Hepatocyte (in vitro differentiated cells): ENCODE data around the gene CCT5. TPM values are rescaled to one million over a fixed set of nuclear protein-coding genes. Genes with fewer than 3 reads are reported as not detected.

Experiments
- DNase-seq: peaks from one replicate; pipeline ENCODE4 v3.0.0-alpha.2; 2016; ENCODE audit warnings: low spot score
- H2AFZ ChIP-seq: fragments of 200-600 bp; sonication (generic); 2 replicates; pipeline ENCODE4 v1.6.0; 2016; ENCODE audit warnings: antibody characterized with exemption, mild to moderate bottlenecking
- H3K27ac ChIP-seq: fragments of 200-600 bp; sonication (generic); 2 replicates; pipeline ENCODE4 v1.5.1; 2016; ENCODE audit warnings: mild to moderate bottlenecking
- H3K27me3 ChIP-seq: fragments of 200-600 bp; sonication (generic); 2 replicates; pipeline ENCODE4 v1.6.1; 2016
- H3K36me3 ChIP-seq: fragments of 200-600 bp; sonication (generic); replicated peaks from 2 replicates; pipeline ENCODE4 v1.5.1; 2016; ENCODE audit warnings: low read depth; ENCODE audit not compliant: insufficient read depth
- H3K4me1 ChIP-seq: fragments of 200-600 bp; sonication (generic); 2 replicates; pipeline ENCODE4 v1.5.1; 2016; ENCODE audit warnings: mild to moderate bottlenecking, moderate library complexity; ENCODE audit not compliant: insufficient read depth
- H3K4me2 ChIP-seq: fragments of 200-600 bp; sonication (generic); 2 replicates; pipeline ENCODE4 v1.6.0; 2016
- H3K4me3 ChIP-seq: fragments of 200-600 bp; sonication (generic); 2 replicates; pipeline ENCODE4 v1.5.1; 2016; ENCODE audit warnings: mild to moderate bottlenecking
- H3K79me2 ChIP-seq: fragments of 200-600 bp; sonication (generic); 2 replicates; pipeline ENCODE4 v1.6.0; 2017; ENCODE audit warnings: mild to moderate bottlenecking
- H3K9me2 ChIP-seq: fragments of 200-600 bp; sonication (generic); replicated peaks from 2 replicates; pipeline ENCODE4 v1.6.0; 2017; ENCODE audit warnings: mild to moderate bottlenecking; ENCODE audit not compliant: insufficient read depth
- H3K9me3 ChIP-seq: fragments of 200-600 bp; sonication (generic); 2 replicates; pipeline ENCODE4 v1.5.1; 2016; ENCODE audit warnings: low read depth, mild to moderate bottlenecking
- H4K20me1 ChIP-seq: fragments of 200-600 bp; sonication (generic); 2 replicates; pipeline ENCODE4 v1.6.0; 2016; ENCODE audit warnings: mild to moderate bottlenecking; ENCODE audit not compliant: insufficient read depth, poor library complexity, severe bottlenecking
- CTCF ChIP-seq: fragments of 200-600 bp; sonication (generic); IDR thresholded peaks from 2 replicates; pipeline ENCODE4 v1.5.1; 2016; ENCODE audit warnings: antibody characterized with exemption, mild to moderate bottlenecking; ENCODE audit not compliant: poor library complexity
- EZH2 ChIP-seq: fragments of 200-600 bp; sonication (generic); IDR thresholded peaks from 2 replicates; pipeline ENCODE4 v1.6.1; 2016; ENCODE audit warnings: antibody characterized with exemption, mild to moderate bottlenecking, borderline replicate concordance
- EZH2phosphoT487 ChIP-seq: fragments of 200-600 bp; sonication (generic); IDR thresholded peaks from one replicate; pipeline ENCODE4 v1.6.1; 2018; ENCODE audit warnings: antibody characterized with exemption, mild to moderate bottlenecking, low read depth, moderate library complexity; ENCODE audit not compliant: unreplicated experiment, severe bottlenecking
- WGBS: methylation state at CpG from one replicate; pipeline ENCODE4 v1.1.6; 2016; ENCODE audit warnings: low lambda C conversion rate; ENCODE audit errors: missing lambda C conversion rate; 5-methylcytosine and 5-hydroxymethylcytosine counted together
- polyA plus RNA-seq: library from polyadenylated mRNA; unstranded; fragments of >200 nt; fragmentation: Nextera tagmentation; extraction: Ambion mirVana; gene quantifications from 2 replicates; pipeline ENCODE4 v1.2.1, GENCODE V29; 2016
- total RNA-seq: library from RNA; depleted of rRNA; stranded (reverse); fragments of >200 nt; gene quantifications from 2 replicates; pipeline ENCODE4 v1.2.3, GENCODE V29; 2014

The CCT5 gene
- total and polyA plus RNA-seq, 2 experiments from 2014 or later, result 203 to 282 TPM

GRCh38 chr5:10257870-10258269 is 7.8 kb downstream of the CCT5 start:
- peaks cover 3% of the 10 kb centered on the region for H3K36me3 ChIP-seq
- WGBS, result 73% methylated on average over 8 of the region's 8 CpGs
- no peaks in the 10 kb centered on the region for H3K9me2 ChIP-seq
- H3K9me3 ChIP-seq, result no peaks in the 10 kb centered on the region
- H3K4me2 ChIP-seq, result no peak overlapping the region
- H3K4me1 ChIP-seq, result peaks cover 5% of the 10 kb centered on the region
- no peak overlapping the region for H3K4me3 ChIP-seq
- H3K79me2 ChIP-seq, result peaks cover 46% of the 10 kb centered on the region
- H2AFZ ChIP-seq, result no peak overlapping the region
- H4K20me1 ChIP-seq, result peaks cover 36% of the 10 kb centered on the region
- no peak for DNase-seq
- peak overlapping the region; percentile 29 for H3K27ac ChIP-seq
- no peaks in the 10 kb centered on the region for H3K27me3 ChIP-seq
- TF ChIP-seq EZH2 (no peak), EZH2phosphoT487 (no peak), CTCF (no peak)

DNA sequence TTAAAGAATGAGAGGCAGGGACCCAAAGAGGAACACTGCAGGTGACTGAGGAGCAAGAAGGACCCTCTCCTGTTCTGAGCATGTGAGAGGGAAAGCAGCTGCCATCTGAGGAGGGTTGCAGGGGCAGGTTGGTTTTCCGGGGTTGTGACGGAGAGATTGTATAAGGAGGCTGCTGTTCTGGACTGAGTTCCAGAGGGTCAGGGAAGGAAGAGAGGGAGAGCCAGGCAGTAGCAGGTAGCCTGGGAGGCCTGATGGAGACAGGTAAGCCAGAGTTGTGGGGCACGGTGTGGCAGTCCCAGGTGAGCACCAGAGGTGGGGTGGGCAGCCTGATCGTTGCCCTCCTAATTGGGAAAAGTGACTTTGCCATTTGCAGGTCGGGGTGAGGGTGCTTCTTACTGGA is 9.8 kb downstream of the CCT5 start:
- TF ChIP-seq EZH2phosphoT487 (no peak), CTCF (no peak), EZH2 (no peak)
- Histone ChIP-seq H2AFZ (no peak overlapping the region), H3K79me2 (peaks cover 26% of the 10 kb centered on the region), H4K20me1 (peaks cover 16% of the 10 kb centered on the region), H3K27me3 (no peaks in the 10 kb centered on the region), H3K9me3 (no peaks in the 10 kb centered on the region), H3K4me2 (no peak overlapping the region), H3K36me3 (peaks cover 7% of the 10 kb centered on the region), H3K4me1 (no peaks in the 10 kb centered on the region), H3K4me3 (no peak overlapping the region), H3K27ac (no peak overlapping the region), H3K9me2 (no peaks in the 10 kb centered on the region)
- 100% methylated on average over 5 of the region's 5 CpGs for WGBS
- no peak for DNase-seq

- no peaks in the 10 kb centered on the region for H3K4me1 ChIP-seq
- H3K27ac ChIP-seq, result no peak overlapping the region
- H3K4me3 ChIP-seq, result no peak overlapping the region
- H3K27me3 ChIP-seq, result no peaks in the 10 kb centered on the region
- H3K79me2 ChIP-seq, result peaks cover 14% of the 10 kb centered on the region
- H3K9me2 ChIP-seq, result no peaks in the 10 kb centered on the region
- no peak overlapping the region for H2AFZ ChIP-seq
- peaks cover 6% of the 10 kb centered on the region for H3K36me3 ChIP-seq
- WGBS, result 86% methylated on average over 9 of the region's 9 CpGs
- peaks cover 8% of the 10 kb centered on the region for H4K20me1 ChIP-seq
- no peaks in the 10 kb centered on the region for H3K9me3 ChIP-seq
- no peak for DNase-seq
- TF ChIP-seq CTCF (no peak), EZH2 (no peak), EZH2phosphoT487 (no peak)
- H3K4me2 ChIP-seq, result no peak overlapping the region
Measured at GRCh38 chr5:10261065-10261464, 11.0 kb downstream of the CCT5 start.
